NCI-H82 (cell line): ENCODE measurements around the gene PRDM15.

ENCODE experiments used
- DNase-seq: peaks from one replicate; lab custom pipeline; 2025; lab: John Stamatoyannopoulos, UW

PRDM15 gene

GRCh38 chr21:41763398-41763931 is 115.7 kb downstream of the PRDM15 start:
- DNase-seq: peak; percentile 91

- no peak for DNase-seq
Observed at GRCh38 chr21:41762753-41763152, 116.4 kb downstream of the PRDM15 start.

- DNase-seq: peak; percentile 61
Observed at GRCh38 chr21:41761934-41762635, 117.1 kb downstream of the PRDM15 start.

- DNase-seq: no peak
Observed at GRCh38 chr21:41761211-41761933, 117.8 kb downstream of the PRDM15 start.

GRCh38 chr21:41760411-41760810 is 118.7 kb downstream of the PRDM15 start:
- no peak for DNase-seq

GRCh38 chr21:41759926-41760325 is 119.2 kb downstream of the PRDM15 start:
- DNase-seq: no peak

- peak; percentile 21 for DNase-seq
Observed at GRCh38 chr21:41759214-41759840, 119.8 kb downstream of the PRDM15 start.

GRCh38 chr21:41758550-41758949 is 120.6 kb downstream of the PRDM15 start:
- no peak for DNase-seq

- no peak for DNase-seq
Observed at GRCh38 chr21:41755934-41756773, 123.0 kb downstream of the PRDM15 start.

GRCh38 chr21:41755258-41755933 is 123.7 kb downstream of the PRDM15 start:
- DNase-seq: no peak

GRCh38 chr21:41754479-41754891 is 124.7 kb downstream of the PRDM15 start:
- no peak for DNase-seq

GRCh38 chr21:41753006-41753898 is 125.9 kb downstream of the PRDM15 start:
- no peak for DNase-seq

- DNase-seq: peak; percentile 5
Observed at GRCh38 chr21:41752231-41752681, 126.9 kb downstream of the PRDM15 start.

- peak; percentile 27 for DNase-seq
Observed at GRCh38 chr21:41751611-41752011, 127.5 kb downstream of the PRDM15 start.

GRCh38 chr21:41750532-41751151 is 128.5 kb downstream of the PRDM15 start:
- DNase-seq: no peak

GRCh38 chr21:41750051-41750450 is 129.1 kb downstream of the PRDM15 start:
- no peak for DNase-seq

GRCh38 chr21:41749286-41749685 is 129.9 kb downstream of the PRDM15 start:
- DNase-seq: no peak
